Globus pallidus (tissue), 1 donor: ENCODE measurements around the gene CDC25B.

Experiments used
- DNase-seq: peaks from one replicate; pipeline ENCODE4 v3.0.0-alpha.2; 2015; ENCODE audit warnings: low spot score

The CDC25B gene

GRCh38 chr20:3804254-3804751 is 8.2 kb downstream of the CDC25B start:
- no peak for DNase-seq

GRCh38 chr20:3804781-3805180 is 8.7 kb downstream of the CDC25B start:
- no peak for DNase-seq

DNA sequence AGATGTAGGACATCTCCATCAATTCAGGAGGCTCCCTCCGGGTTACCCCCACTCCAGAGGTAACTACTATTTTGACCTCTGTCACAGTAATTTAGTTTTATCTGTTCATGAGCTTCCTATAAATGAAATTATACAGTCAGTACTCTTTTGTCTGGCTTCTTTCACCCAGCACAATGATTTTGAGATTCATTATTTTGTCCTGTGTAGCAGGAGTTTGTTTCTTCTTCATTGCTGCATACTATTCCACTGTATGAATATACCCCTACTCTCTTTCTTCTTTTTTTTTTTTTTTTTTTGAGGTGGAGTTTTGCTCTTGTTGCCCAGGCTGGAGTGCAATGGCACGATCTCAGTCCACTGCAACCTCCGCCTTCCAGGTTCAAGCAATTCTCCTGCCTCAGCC is 12.4 kb downstream of the CDC25B start:
- no peak for DNase-seq

GRCh38 chr20:3811467-3812258 is 15.6 kb downstream of the CDC25B start:
- peak; percentile 95 for DNase-seq

GRCh38 chr20:3812259-3812681 is 16.2 kb downstream of the CDC25B start:
- DNase-seq, result no peak

DNA sequence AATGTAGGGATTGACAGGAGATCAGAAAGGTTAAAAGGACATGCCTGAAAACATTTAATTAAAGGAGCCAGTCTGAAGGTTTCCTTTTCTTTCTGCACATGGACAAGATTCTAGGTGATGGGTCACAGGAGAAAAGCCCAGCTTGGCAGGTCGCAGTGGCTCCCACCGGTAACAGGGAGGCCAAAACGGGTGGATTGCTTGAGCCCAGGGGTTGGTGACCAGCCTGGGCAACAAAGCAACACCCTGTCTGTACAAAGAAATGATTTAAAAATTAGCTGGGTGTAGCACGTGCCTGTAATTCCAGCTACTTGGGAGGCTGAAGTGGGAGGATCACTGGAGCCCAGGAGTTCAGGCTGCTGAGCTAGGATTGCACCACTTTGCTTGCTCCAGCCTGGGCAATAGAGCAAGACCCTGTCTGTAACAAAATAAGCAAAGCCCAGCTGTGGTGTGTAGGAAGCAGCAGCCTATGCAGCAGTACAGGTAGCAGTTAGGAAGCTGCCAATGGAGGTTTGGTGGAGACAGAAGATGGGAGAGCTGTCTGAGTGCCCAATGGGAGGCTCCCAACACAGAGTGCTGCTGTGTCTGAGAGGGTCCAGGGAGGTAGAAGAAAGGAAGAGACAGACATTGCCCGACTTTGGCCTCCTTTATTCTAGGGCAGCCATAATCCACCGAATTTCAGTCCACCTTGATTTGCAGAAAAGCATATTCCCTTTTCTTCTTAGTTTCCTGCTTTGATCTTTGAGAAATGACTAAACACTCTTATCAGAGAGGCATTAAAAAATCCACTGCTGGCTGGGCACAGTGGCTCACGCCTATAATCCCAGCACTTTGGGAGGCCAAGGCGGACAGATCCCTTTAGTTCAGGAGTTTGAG is 17.1 kb downstream of the CDC25B start:
- no peak for DNase-seq

- DNase-seq, result no peak
Measured at GRCh38 chr20:3813848-3814581, 17.9 kb downstream of the CDC25B start.

DNA sequence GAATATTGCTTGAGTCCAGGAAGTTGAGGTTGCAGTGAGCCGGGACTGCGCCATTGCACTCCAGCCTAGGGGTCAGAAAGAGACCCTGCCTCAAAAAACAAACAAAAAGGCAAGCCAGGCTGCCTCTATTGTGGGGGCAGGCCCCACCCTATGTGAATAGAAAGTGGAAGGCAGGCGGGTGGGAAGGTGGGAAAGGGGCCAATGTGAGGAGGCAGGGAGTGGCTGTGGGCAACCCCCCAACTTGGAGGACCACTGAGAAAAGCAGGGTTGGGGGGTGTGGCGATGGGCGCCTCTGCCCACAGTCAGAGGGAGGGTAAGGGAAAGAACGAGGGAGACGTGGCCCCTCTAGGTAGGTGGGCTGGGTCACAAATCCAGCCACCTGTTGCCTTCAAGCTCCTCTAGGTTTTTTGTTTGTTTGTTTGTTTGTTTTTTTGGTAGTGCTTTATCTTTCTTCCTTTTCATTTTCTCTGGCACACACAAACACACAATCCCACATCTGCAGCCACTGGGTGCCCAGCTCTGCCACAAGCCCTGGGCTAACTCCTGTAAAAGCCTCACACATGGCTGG is 18.9 kb downstream of the CDC25B start:
- DNase-seq, result no peak

GRCh38 chr20:3815703-3816315 is 19.7 kb downstream of the CDC25B start:
- no peak for DNase-seq

GRCh38 chr20:3818155-3819151 is 22.3 kb downstream of the CDC25B start:
- peak; percentile 59 for DNase-seq

GRCh38 chr20:3819411-3820047 is 23.4 kb downstream of the CDC25B start:
- DNase-seq, result no peak

GRCh38 chr20:3820048-3820900 is 24.2 kb downstream of the CDC25B start, which contains the start of gene AP5S1:
Gene AP5S1, plus strand, starts transcription at chr20:3820547. Its CDS starts 1,571 bp downstream, at chr20:3822118.
- DNase-seq, result peak; percentile 95

DNA sequence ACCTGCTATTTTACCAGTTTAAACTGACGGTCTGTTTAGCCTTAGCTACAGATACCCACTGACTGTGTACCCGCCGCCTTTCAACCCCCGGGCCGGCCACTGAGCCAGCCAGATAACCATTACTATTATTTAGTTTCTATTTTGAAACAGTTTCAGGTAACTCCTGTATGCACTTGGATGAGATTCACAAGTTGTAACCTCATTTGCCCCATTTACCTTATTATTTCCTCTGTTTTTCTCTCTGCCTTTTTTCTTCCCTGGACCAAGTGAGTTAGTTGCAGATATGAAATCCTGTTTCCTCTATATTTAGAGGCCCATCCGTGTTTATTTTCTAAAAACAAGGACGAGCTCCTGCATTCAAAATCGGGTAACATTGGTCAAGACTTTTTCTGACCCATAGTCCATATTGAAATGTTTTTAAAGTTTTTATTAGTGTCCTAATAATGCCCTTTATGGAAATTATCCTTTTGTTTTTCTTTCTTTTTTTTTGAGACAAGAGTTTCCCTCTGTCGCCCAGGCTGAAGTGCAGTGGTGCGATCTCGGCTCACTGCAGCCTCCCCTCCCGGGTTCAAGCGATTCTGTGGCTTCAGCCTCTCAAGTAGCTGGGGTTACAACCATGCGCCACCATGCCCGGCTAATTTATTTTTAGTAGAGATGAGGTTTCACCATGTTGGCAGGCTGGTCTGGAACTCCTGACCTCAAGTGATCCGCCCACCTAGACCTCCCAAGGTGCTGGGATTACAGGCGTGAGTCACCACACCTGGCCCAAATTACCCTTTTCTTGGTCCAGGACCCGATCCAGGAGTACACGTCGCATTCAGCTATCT is 25.0 kb downstream of the CDC25B start:
- no peak for DNase-seq

GRCh38 chr20:3821996-3822395 is 25.9 kb downstream of the CDC25B start:
- no peak for DNase-seq

GRCh38 chr20:3823881-3824280 is 27.8 kb downstream of the CDC25B start:
- no peak for DNase-seq

DNA sequence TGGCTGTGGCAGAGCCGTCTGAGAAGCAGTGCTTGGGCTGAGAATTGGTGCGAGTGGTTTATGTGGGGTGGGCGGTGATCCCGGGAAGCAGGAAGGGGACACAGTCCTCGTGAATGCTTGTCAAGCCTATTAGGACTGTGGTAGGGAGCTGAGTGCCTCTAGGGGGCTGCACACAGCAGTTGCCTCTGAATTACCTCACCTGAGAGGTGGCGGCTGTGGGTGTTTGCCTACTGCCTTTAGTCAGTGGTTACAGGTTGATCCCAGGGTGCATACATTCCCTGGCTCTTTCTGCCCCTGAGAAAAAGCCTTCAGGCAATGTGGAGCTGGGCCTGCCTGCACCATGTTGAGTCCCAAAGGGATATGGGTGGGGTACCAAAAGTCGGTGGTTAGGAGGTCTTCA is 29.4 kb downstream of the CDC25B start:
- DNase-seq, result no peak

DNA sequence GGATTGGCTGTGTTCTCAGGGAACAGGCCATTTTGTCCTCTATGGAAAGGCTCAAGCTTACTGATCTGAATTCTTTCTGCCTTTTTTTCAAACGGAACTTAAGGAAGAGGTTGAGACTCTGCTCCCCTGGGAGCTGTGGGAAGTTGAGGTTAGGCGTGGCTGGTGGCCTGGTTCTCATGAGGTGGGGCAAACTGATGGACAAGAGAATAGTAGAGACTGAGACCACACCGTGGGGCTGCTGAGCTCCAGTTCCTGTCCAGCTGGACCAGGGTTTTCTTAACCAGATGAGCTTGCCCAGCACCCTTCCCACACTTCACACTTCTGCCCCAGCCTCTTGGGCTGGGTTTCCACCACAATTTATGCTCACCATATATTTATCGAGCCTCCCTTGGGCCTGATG is 30.3 kb downstream of the CDC25B start:
- no peak for DNase-seq

DNA sequence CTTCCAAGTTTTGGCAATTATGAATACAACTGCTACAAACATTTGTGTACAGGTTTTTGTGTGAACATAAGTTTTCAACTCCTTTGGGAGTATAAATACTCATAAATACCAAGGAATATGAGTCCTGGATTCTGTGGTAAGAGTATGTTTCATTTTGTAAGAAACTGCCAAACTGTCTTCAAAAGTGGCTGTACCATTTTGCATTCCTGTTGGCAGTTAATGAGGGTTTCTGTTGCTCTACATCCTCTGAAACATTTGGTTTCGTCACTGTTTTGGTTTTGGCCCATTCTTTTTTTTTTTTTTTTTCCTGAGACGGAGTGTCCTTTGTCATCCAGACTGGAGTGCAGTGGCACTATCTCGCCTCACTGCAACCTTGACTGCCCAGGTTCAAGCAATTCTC is 32.7 kb downstream of the CDC25B start:
- DNase-seq, result no peak
